Mesenteric fat pad (tissue), 1 donor: Measurements from ENCODE around the gene CLEC3B. TPM values are rescaled to one million over a fixed set of nuclear protein-coding genes. Genes with fewer than 3 reads are reported as not detected.

Source experiments
- DNase-seq: peaks from one replicate; pipeline ENCODE4 v3.0.0-alpha.2; 2020; ENCODE audit warnings: low spot score
- total RNA-seq: library from RNA; stranded (reverse); fragmentation: NEBNext Ultra II Directional; extraction: Animal tissue kit (Norgen Biotek cat#: 25700); gene quantifications from one replicate; pipeline ENCODE4 v1.2.1, GENCODE V29; 2021
- donor health status: DM: yes; HTN: yes; CAD: no.

CLEC3B gene
- total RNA-seq, 1 donor from 2014 or later = 217 TPM

GRCh38 chr3:45002720-45003119 lies 23.4 kb upstream of the CLEC3B start:
- no peak for DNase-seq

DNA sequence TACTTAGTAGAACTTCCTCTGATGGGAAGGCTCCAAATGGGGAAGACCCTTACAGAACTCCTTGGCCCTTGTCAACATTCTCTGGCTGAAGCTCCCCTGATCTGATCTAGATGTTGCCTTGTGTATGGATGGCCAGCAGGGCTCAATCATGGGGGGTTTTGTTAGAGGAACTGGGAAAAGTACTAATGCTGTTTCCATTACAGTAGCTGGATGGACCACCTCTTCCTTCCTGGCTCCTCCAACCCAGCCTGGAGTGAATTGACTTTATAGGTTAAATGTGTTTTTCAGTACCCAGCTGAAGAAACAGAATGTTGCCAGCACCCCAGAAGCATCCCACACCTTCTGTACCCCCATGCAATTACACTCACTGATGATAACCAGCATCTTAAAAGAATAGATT lies 22.7 kb upstream of the CLEC3B start:
- no peak for DNase-seq

DNA sequence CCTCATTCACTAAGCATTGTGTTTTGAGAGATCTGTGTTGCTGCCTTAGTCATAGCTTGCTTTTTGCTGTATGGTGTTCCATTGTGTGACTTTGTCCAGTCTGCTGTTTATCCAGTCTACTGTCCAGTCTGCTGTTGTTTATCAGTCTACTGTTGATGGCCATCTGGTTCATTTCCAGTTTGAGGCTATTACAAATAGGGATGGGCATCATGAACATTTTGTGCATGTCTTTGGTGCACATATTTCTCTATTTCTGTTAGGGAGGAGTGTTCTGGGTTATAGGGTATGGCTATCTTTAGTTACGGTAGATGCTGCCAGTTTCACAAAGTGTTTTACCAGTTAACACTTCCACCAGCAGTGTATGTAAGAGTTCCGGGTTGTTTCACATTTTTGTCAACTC lies 22.2 kb upstream of the CLEC3B start:
- no peak for DNase-seq

GRCh38 chr3:45007091-45007490 lies 19.0 kb upstream of the CLEC3B start:
- no peak for DNase-seq

- no peak for DNase-seq
Observed at GRCh38 chr3:45008117-45008516, 18.0 kb upstream of the CLEC3B start.

DNA sequence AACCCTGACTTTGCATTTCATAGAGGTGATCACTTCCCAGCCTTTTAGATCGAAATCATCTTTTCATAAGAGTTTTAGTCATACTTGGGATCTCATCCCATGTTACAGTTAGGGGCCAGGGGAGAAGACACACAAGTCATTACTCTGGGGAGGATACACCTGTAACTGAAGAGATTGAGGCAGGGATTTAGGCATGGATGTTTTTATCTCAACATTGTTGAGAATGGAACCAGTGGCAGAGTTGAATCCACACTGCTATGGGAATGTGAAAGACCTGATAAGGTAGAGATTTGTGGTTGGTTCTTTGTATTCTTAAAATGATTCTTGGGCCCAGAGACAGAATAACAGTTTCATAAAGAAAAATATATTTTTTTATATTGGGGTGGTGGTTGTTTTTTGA lies 16.2 kb upstream of the CLEC3B start:
- DNase-seq = no peak

DNA sequence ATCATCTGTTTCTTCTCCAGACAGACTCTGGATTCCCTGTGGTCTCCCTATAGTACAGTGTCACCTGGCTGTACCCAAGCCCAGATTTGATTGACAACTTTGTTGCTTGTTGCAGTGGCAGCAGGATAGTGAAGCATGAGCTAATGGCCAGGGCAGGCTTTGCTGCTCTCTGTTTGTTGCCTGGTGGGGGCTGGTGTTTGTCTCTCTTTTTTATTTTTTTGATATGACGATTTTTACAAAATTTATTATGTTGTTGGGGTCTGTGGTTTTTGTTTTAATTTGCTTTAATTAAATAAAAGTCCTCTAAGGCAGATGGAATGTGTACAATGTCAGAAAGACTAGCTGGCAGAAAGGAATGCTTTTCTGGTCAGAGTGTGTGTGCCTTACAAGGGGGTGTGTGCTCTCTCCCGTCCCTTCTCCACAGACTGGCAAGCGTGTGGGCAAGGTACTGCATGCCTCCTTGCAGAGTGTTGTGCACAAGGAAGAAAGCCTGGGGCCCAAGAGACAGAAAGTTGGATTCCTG lies 15.2 kb upstream of the CLEC3B start:
- no peak for DNase-seq

- DNase-seq = no peak
Observed at GRCh38 chr3:45011756-45012508, 14.2 kb upstream of the CLEC3B start.

- no peak for DNase-seq
Observed at GRCh38 chr3:45012577-45012976, 13.5 kb upstream of the CLEC3B start.

GRCh38 chr3:45016916-45017315 lies 9.2 kb upstream of the CLEC3B start:
- DNase-seq = no peak

GRCh38 chr3:45017821-45018220 lies 8.3 kb upstream of the CLEC3B start:
- DNase-seq = no peak

DNA sequence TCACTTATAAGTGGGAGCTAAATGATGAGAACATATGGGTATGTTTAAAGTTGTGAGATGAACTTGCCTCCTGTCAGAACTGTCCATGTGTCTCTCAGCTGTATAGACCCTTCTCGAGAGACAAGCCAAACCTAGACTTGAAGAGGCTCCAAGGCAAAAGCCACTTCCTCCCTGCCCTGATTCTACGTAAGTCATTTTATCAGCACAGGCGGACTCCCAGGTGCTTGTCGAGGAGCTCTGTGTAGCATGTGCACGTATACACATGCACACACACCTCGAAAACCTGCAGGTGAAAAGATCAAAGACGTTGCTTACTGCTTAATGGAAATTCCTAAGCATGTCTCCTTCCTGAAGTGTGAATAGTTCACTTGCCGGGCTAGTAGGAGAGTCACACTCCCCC lies 5.6 kb upstream of the CLEC3B start:
- no peak for DNase-seq

GRCh38 chr3:45021524-45022297 lies 4.4 kb upstream of the CLEC3B start:
- DNase-seq = no peak

DNA sequence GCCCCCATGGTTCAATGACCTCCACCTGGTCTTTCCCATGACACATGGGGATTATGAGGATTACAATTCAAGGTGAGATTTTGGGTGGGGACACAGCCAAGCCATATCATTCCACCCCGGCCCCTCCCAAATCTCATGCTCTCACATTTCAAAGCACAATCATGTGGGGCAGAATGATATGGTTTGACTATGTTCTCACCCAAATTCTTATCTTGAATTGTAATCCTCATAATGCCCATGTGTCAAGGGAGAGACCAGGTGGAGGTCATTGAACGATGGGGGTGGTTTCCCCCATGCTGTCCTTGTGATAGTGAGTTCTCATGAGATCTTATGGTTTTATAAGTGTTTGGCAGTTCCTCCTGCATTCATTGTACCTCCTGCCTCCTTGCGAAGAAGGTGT lies 2.4 kb upstream of the CLEC3B start:
- DNase-seq = no peak

DNA sequence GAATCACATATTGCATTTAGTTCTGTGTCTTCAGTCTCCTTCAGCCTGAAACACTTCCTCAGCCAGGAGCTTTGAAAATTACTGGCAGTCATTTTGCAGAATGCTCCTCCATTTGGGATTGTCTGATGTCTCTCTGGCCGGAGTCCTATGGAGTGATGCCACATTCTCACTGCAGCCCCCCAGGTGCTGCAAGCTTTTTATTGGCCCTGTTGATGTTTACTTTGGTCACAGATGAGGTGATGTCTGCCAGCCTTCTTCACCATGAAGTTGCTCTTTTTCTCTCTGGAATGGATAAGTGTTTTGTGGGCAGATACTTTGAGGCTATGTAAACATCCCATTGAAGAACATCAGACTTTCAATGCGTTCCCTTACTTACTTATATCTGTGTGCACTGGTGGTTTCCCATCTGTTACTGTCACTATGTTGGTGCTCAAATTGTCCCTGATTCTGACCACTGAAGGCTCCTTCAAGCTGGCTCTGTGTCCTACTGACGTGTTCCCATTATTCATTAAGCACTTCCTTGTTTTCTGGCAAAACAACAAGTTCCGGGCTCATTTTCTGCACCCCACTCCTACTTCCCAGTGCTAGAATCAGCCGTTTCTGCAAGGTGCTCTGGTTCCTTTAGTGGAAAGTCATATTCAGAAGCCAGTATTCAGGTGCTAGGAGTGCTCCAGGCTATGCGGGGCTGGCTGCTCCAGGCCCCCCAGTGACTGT lies 1.4 kb upstream of the CLEC3B start:
- DNase-seq = no peak

GRCh38 chr3:45026957-45027356 lies 854 bp downstream of the CLEC3B start:
- peak; percentile 92 for DNase-seq

DNA sequence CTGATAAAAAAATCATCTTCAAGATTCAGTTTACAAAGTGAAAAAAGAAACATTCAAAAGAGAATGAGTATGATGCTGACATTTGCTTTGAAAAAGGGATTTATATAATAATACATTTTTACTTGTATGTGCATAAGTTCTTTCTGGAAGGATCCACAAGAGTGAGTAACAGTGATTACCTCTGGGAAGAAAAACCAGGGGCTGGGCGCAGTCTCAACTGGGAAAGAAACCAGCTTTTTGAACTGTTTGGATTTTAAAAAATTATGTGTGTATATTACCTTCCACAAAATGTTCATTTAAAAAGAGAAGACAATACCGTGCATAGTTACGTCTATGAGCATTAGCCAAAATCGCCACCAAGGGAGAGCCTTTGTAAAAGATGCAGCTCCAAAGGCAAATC lies 1.3 kb downstream of the CLEC3B start:
- DNase-seq = no peak

DNA sequence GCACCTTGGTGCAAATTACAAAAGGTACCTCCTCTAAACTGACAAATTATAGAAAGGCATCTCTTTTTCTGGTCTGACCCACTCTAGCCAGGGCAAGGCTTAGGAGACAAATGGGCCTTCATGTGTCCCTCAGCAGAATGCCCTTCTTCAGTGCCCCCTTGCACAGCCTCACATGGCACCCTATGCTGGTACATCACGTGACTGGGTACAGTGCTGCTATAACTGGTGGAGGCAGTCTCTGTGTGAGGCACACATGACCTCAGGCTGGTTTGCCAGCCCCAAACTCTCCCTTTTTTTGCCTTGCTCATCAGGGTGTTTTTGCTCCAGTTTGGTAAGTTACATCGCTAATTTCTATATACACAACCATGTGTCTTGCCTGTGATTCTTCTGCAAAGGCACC lies 3.1 kb downstream of the CLEC3B start:
- DNase-seq = no peak

GRCh38 chr3:45029661-45030060 lies 3.6 kb downstream of the CLEC3B start:
- DNase-seq = no peak

DNA sequence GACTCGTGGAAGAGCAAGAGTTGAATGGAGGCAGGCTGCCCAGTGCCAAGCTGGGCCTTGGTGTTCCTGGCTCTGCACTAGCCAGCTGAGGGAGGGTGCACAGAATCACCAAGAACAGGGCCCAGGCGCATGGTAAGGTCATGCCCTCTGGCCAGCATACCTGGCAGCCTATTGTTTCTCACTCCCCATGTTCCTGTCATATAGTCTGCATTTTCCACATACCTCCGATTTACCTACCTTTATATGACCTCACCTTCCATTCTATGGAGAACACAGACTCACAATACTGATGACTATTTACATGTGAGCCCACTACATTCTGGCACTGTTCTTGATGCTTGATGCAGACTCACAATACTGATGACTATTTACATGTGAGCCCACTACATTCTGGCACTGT lies 5.4 kb downstream of the CLEC3B start:
- no peak for DNase-seq

GRCh38 chr3:45032113-45032512 lies 6.0 kb downstream of the CLEC3B start:
- no peak for DNase-seq

GRCh38 chr3:45033791-45034190 lies 7.7 kb downstream of the CLEC3B start:
- DNase-seq = no peak
